G401.6 (cell line): ENCODE results near the gene ANKRD12.

Source experiments
- FAIRE-seq: peaks from 2 replicates; lab custom pipeline; 2012; peaks lifted over from hg19 to GRCh38; lab: Jason Lieb, UNC

ANKRD12 gene

GRCh38 chr18:9292047-9292446, 155.5 kb downstream of the ANKRD12 start:
- FAIRE-seq: no peak

GRCh38 chr18:9293948-9294347, 157.4 kb downstream of the ANKRD12 start:
- FAIRE-seq: no peak

GRCh38 chr18:9296233-9297006, 159.8 kb downstream of the ANKRD12 start:
- FAIRE-seq: no peak

- FAIRE-seq: no peak
Observed at GRCh38 chr18:9297007-9297393, 160.4 kb downstream of the ANKRD12 start.

- FAIRE-seq: no peak
Observed at GRCh38 chr18:9304388-9305070, 167.9 kb downstream of the ANKRD12 start.

GRCh38 chr18:9319333-9319732, 182.8 kb downstream of the ANKRD12 start:
- no peak for FAIRE-seq

GRCh38 chr18:9321017-9321452, 184.5 kb downstream of the ANKRD12 start:
- no peak for FAIRE-seq

GRCh38 chr18:9321736-9322135, 185.2 kb downstream of the ANKRD12 start:
- no peak for FAIRE-seq

GRCh38 chr18:9322744-9323143, 186.2 kb downstream of the ANKRD12 start:
- FAIRE-seq: no peak

- no peak for FAIRE-seq
Observed at GRCh38 chr18:9323750-9324445, 187.3 kb downstream of the ANKRD12 start.

- FAIRE-seq: no peak
Observed at GRCh38 chr18:9325716-9326115, 189.1 kb downstream of the ANKRD12 start.

GRCh38 chr18:9328776-9329175, 192.2 kb downstream of the ANKRD12 start:
- no peak for FAIRE-seq

GRCh38 chr18:9329471-9329870, 192.9 kb downstream of the ANKRD12 start:
- FAIRE-seq: no peak

GRCh38 chr18:9330419-9330818, 193.8 kb downstream of the ANKRD12 start:
- FAIRE-seq: no peak

- FAIRE-seq: no peak
Observed at GRCh38 chr18:9333441-9334328, 197.1 kb downstream of the ANKRD12 start.

GRCh38 chr18:9334329-9334972, 197.9 kb downstream of the ANKRD12 start, which contains the start of gene TWSG1:
TWSG1 (plus strand) TSS chr18:9334773; CDS start chr18:9337230, 2,457 bp downstream.
- FAIRE-seq: no peak

- no peak for FAIRE-seq
Observed at GRCh38 chr18:9334973-9335696, 198.6 kb downstream of the ANKRD12 start.
